Fibroblast of lung (primary cell): ENCODE data around the gene ACP1. TPM values are rescaled to one million over a fixed set of nuclear protein-coding genes. Genes with fewer than 3 reads are reported as not detected.

Experiments used
- DNase-seq, 2 donors: peaks; one replicate each; pipeline versions ENCODE4 v3.0.0 to v3.0.0-alpha.2; 2010; ENCODE audit warnings: low read depth in 2 of 2
- H2AFZ ChIP-seq: 2 replicates; pipeline ENCODE4 v1.5.1; 2012; ENCODE audit warnings: low read length, control low read depth, inconsistent platforms
- H3K27ac ChIP-seq: 2 replicates; pipeline ENCODE4 v1.5.1; 2011; ENCODE audit warnings: low read length, control low read depth; ENCODE audit not compliant: insufficient read depth
- H3K27me3 ChIP-seq: 2 replicates; pipeline ENCODE4 v1.5.1; 2011; ENCODE audit warnings: mild to moderate bottlenecking, low read length; ENCODE audit not compliant: control insufficient read depth, insufficient read depth
- H3K36me3 ChIP-seq: 2 replicates; pipeline ENCODE4 v1.5.1; 2011; ENCODE audit warnings: low read length; ENCODE audit not compliant: control insufficient read depth, insufficient read depth
- H3K4me1 ChIP-seq: 2 replicates; pipeline ENCODE4 v1.5.1; 2011; ENCODE audit warnings: low read length; ENCODE audit not compliant: control insufficient read depth, insufficient read depth; ENCODE audit errors: extremely low read depth
- H3K4me2 ChIP-seq: 2 replicates; pipeline ENCODE4 v1.5.1; 2011; ENCODE audit warnings: low read length, control low read depth; ENCODE audit not compliant: insufficient read depth; ENCODE audit errors: extremely low read depth
- H3K4me3 ChIP-seq, 4 experiments: fragments of 200-600 bp in 1 of 4; sonication (generic) in 1 of 4; replicated peaks in 1 of 4; 2 replicates each; pipeline ENCODE4 v1.5.1; 2011 to 2016; ENCODE audit warnings: low read length in 4 of 4, low read depth in 3 of 4, mild to moderate bottlenecking in 3 of 4, control low read depth in 2 of 4, inconsistent platforms in 1 of 4, mixed read lengths in 1 of 4; ENCODE audit not compliant: insufficient read depth in 1 of 4; ENCODE audit errors: control extremely low read depth in 1 of 4
- H3K79me2 ChIP-seq: 2 replicates; pipeline ENCODE4 v1.5.1; 2012; ENCODE audit warnings: mild to moderate bottlenecking, low read length, inconsistent platforms; ENCODE audit not compliant: control insufficient read depth, insufficient read depth
- H3K9ac ChIP-seq: 2 replicates; pipeline ENCODE4 v1.5.1; 2011; ENCODE audit warnings: mild to moderate bottlenecking, low read length, control low read depth; ENCODE audit not compliant: insufficient read depth
- H3K9me3 ChIP-seq: 2 replicates; pipeline ENCODE4 v1.5.1; 2012; ENCODE audit warnings: low read depth, low read length; ENCODE audit not compliant: control insufficient read depth, insufficient read depth
- H4K20me1 ChIP-seq: 2 replicates; pipeline ENCODE4 v1.5.1; 2011; ENCODE audit warnings: low read length; ENCODE audit not compliant: control insufficient read depth, insufficient read depth; ENCODE audit errors: extremely low read depth
- CTCF ChIP-seq, 2 donors: IDR thresholded peaks in 1 of 2; conservative IDR thresholded peaks in 1 of 2; 1 replicate in 1 of 2; 2 replicates in 1 of 2; pipeline ENCODE4 v1.5.1; 2011 to 2012; ENCODE audit warnings: low read length in 2 of 2, control low read depth in 1 of 2, inconsistent platforms in 1 of 2, low read depth in 1 of 2, mild to moderate bottlenecking in 1 of 2
- EZH2 ChIP-seq: IDR thresholded peaks from 2 replicates; pipeline ENCODE4 v1.5.1; 2012; ENCODE audit warnings: low read length, control low read depth, mild to moderate bottlenecking; ENCODE audit errors: missing control alignments
- polyA plus RNA-seq, 2 donors: library from polyadenylated mRNA; depleted of rRNA in 1 of 2; stranded (reverse) in 1 of 2; unstranded in 1 of 2; fragments of >200 nt; gene quantifications; 2 replicates each; pipeline ENCODE4 v1.2.1, GENCODE V29; 2011 to 2012; ENCODE audit warnings: missing spikeins in 1 of 2
- total RNA-seq: library from RNA; depleted of rRNA; stranded (reverse); fragments of >200 nt; gene quantifications from 2 replicates; pipeline ENCODE4 v1.2.1, GENCODE V29; 2014

ACP1 gene
- total and polyA plus RNA-seq, 2 donors (not counting 1 experiment from before 2014, with no cell fraction given) = 86.9 to 124 TPM

- H3K27me3 ChIP-seq = no peaks in the 10 kb centered on the region
- no peak overlapping the region for H3K4me2 ChIP-seq
- H4K20me1 ChIP-seq = no peaks in the 10 kb centered on the region
- no peak overlapping the region for H3K4me3 ChIP-seq
- H3K9me3 ChIP-seq = no peaks in the 10 kb centered on the region
- TF ChIP-seq CTCF (conservative IDR thresholded peaks at IDR 0.05 in 1 of 2, IDR thresholded peaks at IDR 0.05 in 1 of 2; ENCODE audit: low read depth in 1 of 2, low read length in 2 of 2) = no peak
- TF ChIP-seq EZH2 = no peak
- no peak overlapping the region for H3K27ac ChIP-seq
- no peaks in the 10 kb centered on the region for H3K79me2 ChIP-seq
- no peak overlapping the region for H2AFZ ChIP-seq
- H3K9ac ChIP-seq = no peak overlapping the region
- DNase-seq = no peak
- no peaks in the 10 kb centered on the region for H3K36me3 ChIP-seq
- H3K4me1 ChIP-seq = no peaks in the 10 kb centered on the region
These were observed 30.3 kb downstream of the ACP1 start for GRCh38 chr2:295090-295489.

- Histone ChIP-seq H3K36me3 (no peaks in the 10 kb centered on the region), H3K4me2 (no peak overlapping the region), H3K4me1 (no peaks in the 10 kb centered on the region), H3K9me3 (no peaks in the 10 kb centered on the region), H3K79me2 (no peaks in the 10 kb centered on the region), H3K9ac (no peak overlapping the region), H3K27ac (no peak overlapping the region), H3K4me3 (no peak overlapping the region), H2AFZ (no peak overlapping the region), H3K27me3 (no peaks in the 10 kb centered on the region), H4K20me1 (no peaks in the 10 kb centered on the region)
- DNase-seq = no peak
- no peak for TF ChIP-seq CTCF (conservative IDR thresholded peaks at IDR 0.05 in 1 of 2, IDR thresholded peaks at IDR 0.05 in 1 of 2; ENCODE audit: low read depth in 1 of 2, low read length in 2 of 2)
- no peak for TF ChIP-seq EZH2
These were observed 31.6 kb downstream of the ACP1 start for GRCh38 chr2:296354-296753.

- H3K4me2 ChIP-seq = no peak overlapping the region
- H3K4me3 ChIP-seq = no peak overlapping the region
- H3K79me2 ChIP-seq = no peaks in the 10 kb centered on the region
- no peaks in the 10 kb centered on the region for H3K36me3 ChIP-seq
- no peak overlapping the region for H2AFZ ChIP-seq
- H3K27me3 ChIP-seq = no peaks in the 10 kb centered on the region
- H3K9ac ChIP-seq = no peak overlapping the region
- no peak overlapping the region for H3K27ac ChIP-seq
- no peak for DNase-seq
- no peaks in the 10 kb centered on the region for H3K9me3 ChIP-seq
- no peak for TF ChIP-seq CTCF (conservative IDR thresholded peaks at IDR 0.05 in 1 of 2, IDR thresholded peaks at IDR 0.05 in 1 of 2; ENCODE audit: low read depth in 1 of 2, low read length in 2 of 2)
- TF ChIP-seq EZH2 = no peak
- H3K4me1 ChIP-seq = no peaks in the 10 kb centered on the region
- H4K20me1 ChIP-seq = no peaks in the 10 kb centered on the region
These were observed 40.6 kb downstream of the ACP1 start for GRCh38 chr2:305366-305765.
